B cell (primary cell): Measurements from ENCODE around the gene PIK3CB. TPM values are rescaled to one million over a fixed set of nuclear protein-coding genes. Genes with fewer than 3 reads are reported as not detected.

ENCODE experiments used
- ATAC-seq: fragments of 200-7000 bp; cut with Tn5 transposase; one replicate; pipeline ENCODE4 v1.10.0; 2021; ENCODE audit warnings: low read depth, mild to moderate bottlenecking, moderate number of reproducible peaks, moderate library complexity
- CTCF ChIA-PET: fragments of 350-600 bp; sonication (Branson Sonifier 250); formaldehyde crosslinking; loops from one replicate; lab custom pipeline; 2021; ENCODE audit warnings: antibody characterized with exemption, inconsistent platforms; lab: Charles Lee
- POLR2A ChIA-PET: fragments of 350-600 bp; sonication (Branson Sonifier 250); formaldehyde crosslinking; loops from one replicate; lab custom pipeline; 2021; ENCODE audit warnings: antibody characterized with exemption; lab: Charles Lee
- DNase-seq: peaks from one replicate; pipeline ENCODE4 v3.0.0; 2013
- H2AFZ ChIP-seq: 2 replicates; pipeline ENCODE4 v1.6.1; 2012; ENCODE audit warnings: mild to moderate bottlenecking, low read depth, low read length; ENCODE audit not compliant: insufficient read depth, poor library complexity, severe bottlenecking
- H3K27ac ChIP-seq, 2 donors: 1 replicate in 1 of 2; 2 replicates in 1 of 2; pipeline ENCODE4 v1.5.1; 2012 to 2013; ENCODE audit warnings: low read length in 2 of 2, mild to moderate bottlenecking in 2 of 2, moderate library complexity in 1 of 2
- H3K27me3 ChIP-seq, 4 experiments: fragments of 200-600 bp in 1 of 4; sonication (generic) in 1 of 4; replicated peaks in 1 of 4; 1 replicate in 2 of 4; 2 replicates in 2 of 4; pipeline versions ENCODE4 v1.6.1 to v1.7.0; 2013 to 2016; ENCODE audit warnings: low read length in 3 of 4, mild to moderate bottlenecking in 2 of 4, mixed read lengths in 1 of 4, moderate library complexity in 1 of 4; ENCODE audit not compliant: insufficient read depth in 4 of 4, control insufficient read depth in 3 of 4; ENCODE audit errors: control extremely low read depth in 1 of 4
- H3K36me3 ChIP-seq, 2 experiments: replicated peaks in 1 of 2; 1 replicate in 1 of 2; 2 replicates in 1 of 2; pipeline versions ENCODE4 v1.6.1 to v1.7.1; 2013; ENCODE audit warnings: low read length in 1 of 2; ENCODE audit not compliant: insufficient read depth in 2 of 2, control insufficient read depth in 1 of 2; ENCODE audit errors: control extremely low read depth in 1 of 2, extremely low read depth in 1 of 2
- H3K4me1 ChIP-seq, 2 donors: fragments of 200-600 bp in 1 of 2; sonication (generic) in 1 of 2; 1 replicate in 1 of 2; 2 replicates in 1 of 2; pipeline versions ENCODE4 v1.5.1 to v1.6.1; 2013 to 2017; ENCODE audit warnings: low read length in 2 of 2; ENCODE audit not compliant: control insufficient read depth in 2 of 2, insufficient read depth in 2 of 2
- H3K4me2 ChIP-seq: replicated peaks from 2 replicates; pipeline ENCODE3; 2012; ENCODE audit warnings: mild to moderate bottlenecking, low read depth, low read length; ENCODE audit not compliant: poor library complexity, severe bottlenecking
- H3K4me3 ChIP-seq, 5 experiments: fragments of 200-600 bp in 1 of 5; sonication (generic) in 1 of 5; 1 replicate in 3 of 5; 2 replicates in 2 of 5; pipeline versions ENCODE4 v1.5.1 to v1.7.0; 2011 to 2016; ENCODE audit warnings: low read length in 4 of 5, mild to moderate bottlenecking in 4 of 5, low read depth in 2 of 5, control low read depth in 1 of 5, moderate library complexity in 1 of 5; ENCODE audit not compliant: insufficient read depth in 1 of 5; ENCODE audit errors: control extremely low read depth in 1 of 5, extremely low read depth in 1 of 5
- H3K79me2 ChIP-seq: fragments of 200-600 bp; sonication (generic); one replicate; pipeline ENCODE4 v1.6.0; 2016; ENCODE audit warnings: low read length; ENCODE audit not compliant: control insufficient read depth, insufficient read depth
- H3K9ac ChIP-seq: fragments of 200-600 bp; sonication (generic); 2 replicates; pipeline ENCODE4 v1.6.1; 2017; ENCODE audit warnings: mild to moderate bottlenecking, low read length, moderate library complexity
- H3K9me3 ChIP-seq, 3 donors: one replicate each; pipeline versions ENCODE4 v1.6.1 to v1.7.1; 2013; ENCODE audit warnings: low read length in 2 of 3; ENCODE audit not compliant: control insufficient read depth in 2 of 3, insufficient read depth in 1 of 3; ENCODE audit errors: control extremely low read depth in 1 of 3
- H4K20me1 ChIP-seq: 2 replicates; pipeline ENCODE4 v1.6.0; 2012; ENCODE audit warnings: mild to moderate bottlenecking, low read length; ENCODE audit not compliant: insufficient read depth, control insufficient read depth, poor library complexity, severe bottlenecking
- H3K27ac Mint-ChIP-seq: one replicate; pipeline ENCODE4 v1.8.0; 2021; ENCODE audit warnings: mixed read lengths
- H3K27me3 Mint-ChIP-seq: one replicate; pipeline ENCODE4 v1.8.0; 2021; ENCODE audit warnings: mixed read lengths
- H3K4me1 Mint-ChIP-seq: one replicate; pipeline ENCODE4 v1.8.0; 2021; ENCODE audit warnings: mixed read lengths
- H3K4me3 Mint-ChIP-seq: one replicate; pipeline ENCODE4 v1.8.0; 2021; ENCODE audit warnings: mixed read lengths
- H3K9me3 Mint-ChIP-seq: one replicate; pipeline ENCODE4 v1.8.0; 2022; ENCODE audit warnings: mixed read lengths; ENCODE audit not compliant: insufficient read depth
- CTCF ChIP-seq: fragments of 200-600 bp; IDR thresholded peaks from one replicate; pipeline ENCODE4 v1.8.0; 2022; ENCODE audit warnings: antibody characterized with exemption, mild to moderate bottlenecking
- EZH2 ChIP-seq: IDR thresholded peaks from 2 replicates; pipeline ENCODE4 v1.6.1; 2012; ENCODE audit warnings: borderline replicate concordance, low read depth, mild to moderate bottlenecking, moderate library complexity, low read length; ENCODE audit not compliant: insufficient read depth, poor library complexity, severe bottlenecking
- WGBS: methylation state at CpG from one replicate; pipeline ENCODE4 v1.1.5; 2013; ENCODE audit warnings: missing lambda C conversion rate; ENCODE audit not compliant: insufficient coverage; 5-methylcytosine and 5-hydroxymethylcytosine counted together
- intact Hi-C: fragments of 100-400 bp; cut with micrococcal nuclease; formaldehyde crosslinking; loops from one replicate; pipeline ENCODE4 v1.10.0; 2022
- polyA plus RNA-seq: library from polyadenylated mRNA; depleted of rRNA; stranded (reverse); fragments of >200 nt; gene quantifications from 2 replicates; pipeline ENCODE4 v1.2.3, GENCODE V29; 2012
- total RNA-seq, 2 donors: library from RNA; stranded (reverse); fragments of 120-200 nt in 1 of 2; gene quantifications; 1 replicate in 1 of 2; 2 replicates in 1 of 2; pipeline versions ENCODE4 v1.2.3 to v1.2.4, GENCODE V29; 2013 to 2022

PIK3CB gene
- total and polyA plus RNA-seq, 2 donors (not counting 1 experiment from before 2014, with no cell fraction given), result 3.6 to 29.4 TPM

GRCh38 chr3:138872632-138873031 lies 37.9 kb upstream of the PIK3CB start:
- TF ChIP-seq EZH2 (no peak), CTCF (no peak)
- H3K27me3 ChIP-seq, result no peaks in the 10 kb centered on the region
- POLR2A ChIA-PET, result no interaction called here
- no peak overlapping the region for H3K4me3 ChIP-seq
- H3K36me3 ChIP-seq, result no peaks in the 10 kb centered on the region
- H3K4me2 ChIP-seq, result no peak overlapping the region
- H3K9ac ChIP-seq, result no peak overlapping the region
- no peaks in the 10 kb centered on the region for H3K4me1 ChIP-seq
- no peak overlapping the region for H2AFZ ChIP-seq
- no peak overlapping the region for H3K27ac Mint-ChIP-seq
- 100% methylated on average over 2 of the region's 4 CpGs for WGBS
- CTCF ChIA-PET, result no interaction called here
- peaks cover 2% of the 10 kb centered on the region for H3K4me1 Mint-ChIP-seq
- no peak overlapping the region for H3K27ac ChIP-seq
- H3K4me3 Mint-ChIP-seq, result no peak overlapping the region
- peaks cover 6% of the 10 kb centered on the region for H3K9me3 Mint-ChIP-seq
- peaks cover 0 to 7% (median 0%) of the 10 kb centered on the region in 3 donors for H3K9me3 ChIP-seq
- intact Hi-C loops, result no loop called here
- ATAC-seq (no peak), DNase-seq (no peak)
- no peaks in the 10 kb centered on the region for H3K79me2 ChIP-seq
- peaks cover 8% of the 10 kb centered on the region for H3K27me3 Mint-ChIP-seq
- H4K20me1 ChIP-seq, result no peaks in the 10 kb centered on the region

GRCh38 chr3:138867996-138868395 lies 33.3 kb upstream of the PIK3CB start:
- DNase-seq (no peak), ATAC-seq (no peak)
- no peaks in the 10 kb centered on the region for H3K4me1 Mint-ChIP-seq
- TF ChIP-seq CTCF (no peak), EZH2 (no peak)
- Histone ChIP-seq H4K20me1 (no peaks in the 10 kb centered on the region), H3K4me3 (no peak overlapping the region), H2AFZ (no peak overlapping the region), H3K79me2 (no peaks in the 10 kb centered on the region), H3K36me3 (no peaks in the 10 kb centered on the region), H3K9me3 (no peaks in the 10 kb centered on the region), H3K9ac (no peak overlapping the region), H3K27ac (no peak overlapping the region), H3K4me2 (no peak overlapping the region), H3K27me3 (no peaks in the 10 kb centered on the region), H3K4me1 (no peaks in the 10 kb centered on the region)
- POLR2A ChIA-PET, result no interaction called here
- H3K4me3 Mint-ChIP-seq, result no peak overlapping the region
- CTCF ChIA-PET, result no interaction called here
- no peaks in the 10 kb centered on the region for H3K9me3 Mint-ChIP-seq
- no CpG with 5 or more reads among the region's 1 CpG for WGBS
- no peaks in the 10 kb centered on the region for H3K27me3 Mint-ChIP-seq
- H3K27ac Mint-ChIP-seq, result no peak overlapping the region
- intact Hi-C loops, result no loop called here
